Transverse colon (tissue), 4 donors: ENCODE data around the gene HIVEP1.

Experiments used
- EP300 ChIP-seq: sonication (generic); formaldehyde crosslinking; IDR thresholded peaks from one replicate; pipeline ENCODE4 v1.6.1; 2017; ENCODE audit warnings: antibody characterized with exemption, low read depth
- POLR2A ChIP-seq: fragments of 450-650 bp; IDR thresholded peaks from one replicate; pipeline ENCODE4 v1.6.1; 2016; ENCODE audit warnings: antibody characterized with exemption, mild to moderate bottlenecking, moderate library complexity
- POLR2AphosphoS5 ChIP-seq, 3 donors: sonication (generic); formaldehyde crosslinking; IDR thresholded peaks; one replicate each; pipeline ENCODE4 v1.6.1; 2016; ENCODE audit warnings: antibody characterized with exemption in 3 of 3
- TF ChIP-seq, protein P1 (sequence below), 5 experiments: fragments of 200-600 bp in 3 of 5; fragments of 450-650 bp in 2 of 5; sonication (generic) in 3 of 5; IDR thresholded peaks; 1 replicate in 2 of 5; 2 replicates in 3 of 5; pipeline ENCODE4 v1.5.1; 2016 to 2017; ENCODE audit warnings: antibody characterized with exemption in 5 of 5, inconsistent platforms in 3 of 5, mild to moderate bottlenecking in 2 of 5, moderate library complexity in 1 of 5

DNA sequence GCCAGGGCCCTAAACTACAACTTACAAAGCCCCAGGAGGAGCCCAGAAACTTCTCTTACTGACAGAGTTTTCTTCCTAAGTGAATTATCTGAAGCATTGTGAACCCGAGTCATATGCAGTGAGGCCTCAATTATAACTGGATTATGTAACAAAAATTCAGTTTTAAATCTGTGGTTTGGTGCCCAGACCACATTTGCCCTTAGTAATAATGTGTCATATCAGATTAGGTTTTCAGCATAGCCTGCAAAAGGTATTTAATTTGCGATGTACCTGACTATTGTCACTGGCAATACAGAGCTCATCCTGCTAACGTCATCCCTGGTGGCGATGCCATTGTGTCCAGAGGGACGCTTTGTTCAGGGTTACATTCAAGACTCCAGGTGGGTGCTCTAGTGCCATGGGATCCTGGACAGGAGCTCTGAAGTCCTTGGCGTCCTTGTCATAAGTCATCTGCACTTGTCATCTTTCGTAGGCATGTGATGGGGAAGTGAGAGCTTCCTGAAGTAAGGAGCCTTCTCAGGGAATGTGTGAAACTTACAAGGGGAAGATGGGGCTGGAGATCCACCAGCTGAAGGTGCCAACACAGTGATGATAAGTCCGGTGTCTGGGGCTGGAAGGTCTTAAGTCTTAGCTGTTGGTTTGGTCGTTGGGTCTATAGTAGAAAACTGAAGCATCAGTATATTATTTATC lies 65.1 kb downstream of the HIVEP1 start:
- TF ChIP-seq, protein P1, sequence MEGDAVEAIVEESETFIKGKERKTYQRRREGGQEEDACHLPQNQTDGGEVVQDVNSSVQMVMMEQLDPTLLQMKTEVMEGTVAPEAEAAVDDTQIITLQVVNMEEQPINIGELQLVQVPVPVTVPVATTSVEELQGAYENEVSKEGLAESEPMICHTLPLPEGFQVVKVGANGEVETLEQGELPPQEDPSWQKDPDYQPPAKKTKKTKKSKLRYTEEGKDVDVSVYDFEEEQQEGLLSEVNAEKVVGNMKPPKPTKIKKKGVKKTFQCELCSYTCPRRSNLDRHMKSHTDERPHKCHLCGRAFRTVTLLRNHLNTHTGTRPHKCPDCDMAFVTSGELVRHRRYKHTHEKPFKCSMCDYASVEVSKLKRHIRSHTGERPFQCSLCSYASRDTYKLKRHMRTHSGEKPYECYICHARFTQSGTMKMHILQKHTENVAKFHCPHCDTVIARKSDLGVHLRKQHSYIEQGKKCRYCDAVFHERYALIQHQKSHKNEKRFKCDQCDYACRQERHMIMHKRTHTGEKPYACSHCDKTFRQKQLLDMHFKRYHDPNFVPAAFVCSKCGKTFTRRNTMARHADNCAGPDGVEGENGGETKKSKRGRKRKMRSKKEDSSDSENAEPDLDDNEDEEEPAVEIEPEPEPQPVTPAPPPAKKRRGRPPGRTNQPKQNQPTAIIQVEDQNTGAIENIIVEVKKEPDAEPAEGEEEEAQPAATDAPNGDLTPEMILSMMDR (IDR thresholded peaks at IDR 0.05), result no peak
- TF ChIP-seq POLR2A (no peak), POLR2AphosphoS5 (IDR thresholded peaks at IDR 0.05) (no peak), EP300 (no peak)
